Measurements from ENCODE around the gene DPYSL4.

DNA sequence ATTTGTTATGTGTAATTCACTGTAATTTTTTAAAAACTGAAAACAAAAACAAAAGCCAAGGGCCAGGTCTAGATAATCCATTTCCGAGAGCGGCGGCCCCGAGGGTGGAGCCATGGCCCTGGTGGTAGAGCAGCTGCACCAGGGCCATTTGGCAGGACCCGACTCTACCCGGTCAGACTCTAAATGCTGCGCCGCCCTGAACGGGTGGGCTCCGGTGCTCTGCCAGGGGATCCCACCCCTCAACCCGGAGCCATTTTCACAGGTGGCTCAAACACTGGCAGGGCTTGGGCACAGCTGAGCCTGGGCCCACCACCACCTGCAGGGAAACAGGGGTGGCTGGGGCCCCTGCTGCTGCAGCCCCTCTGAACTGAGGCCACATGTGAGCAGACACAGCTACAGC is 56.9 kb downstream of the DPYSL4 start:
- TF ChIP-seq, protein P1, sequence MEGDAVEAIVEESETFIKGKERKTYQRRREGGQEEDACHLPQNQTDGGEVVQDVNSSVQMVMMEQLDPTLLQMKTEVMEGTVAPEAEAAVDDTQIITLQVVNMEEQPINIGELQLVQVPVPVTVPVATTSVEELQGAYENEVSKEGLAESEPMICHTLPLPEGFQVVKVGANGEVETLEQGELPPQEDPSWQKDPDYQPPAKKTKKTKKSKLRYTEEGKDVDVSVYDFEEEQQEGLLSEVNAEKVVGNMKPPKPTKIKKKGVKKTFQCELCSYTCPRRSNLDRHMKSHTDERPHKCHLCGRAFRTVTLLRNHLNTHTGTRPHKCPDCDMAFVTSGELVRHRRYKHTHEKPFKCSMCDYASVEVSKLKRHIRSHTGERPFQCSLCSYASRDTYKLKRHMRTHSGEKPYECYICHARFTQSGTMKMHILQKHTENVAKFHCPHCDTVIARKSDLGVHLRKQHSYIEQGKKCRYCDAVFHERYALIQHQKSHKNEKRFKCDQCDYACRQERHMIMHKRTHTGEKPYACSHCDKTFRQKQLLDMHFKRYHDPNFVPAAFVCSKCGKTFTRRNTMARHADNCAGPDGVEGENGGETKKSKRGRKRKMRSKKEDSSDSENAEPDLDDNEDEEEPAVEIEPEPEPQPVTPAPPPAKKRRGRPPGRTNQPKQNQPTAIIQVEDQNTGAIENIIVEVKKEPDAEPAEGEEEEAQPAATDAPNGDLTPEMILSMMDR (IDR thresholded peaks at IDR 0.05) = no peak
- TF ChIP-seq POLR2A (IDR thresholded peaks at IDR 0.05) = no peak
